Activated CD4-positive, alpha-beta T cell treated with anti-CD3 and anti-CD28 coated beads, Interleukin-2, Interleukin-4, amounts not matched to agents 100 ng/mL and 50 ng/mL, durations not matched to agents 16 hours and 8 hours (primary cell): ENCODE measurements around the gene TMED8.
"Not testable (repeated sequence)": the region's sequence is repeated elsewhere in the genome, so short reads cannot be mapped to it uniquely, and the experiment has no call there.

ENCODE experiments used
- DNase-seq: peaks from one replicate; pipeline ENCODE4 v3.0.0-alpha.2; 2020; ENCODE audit warnings: low spot score

Gene TMED8

DNA sequence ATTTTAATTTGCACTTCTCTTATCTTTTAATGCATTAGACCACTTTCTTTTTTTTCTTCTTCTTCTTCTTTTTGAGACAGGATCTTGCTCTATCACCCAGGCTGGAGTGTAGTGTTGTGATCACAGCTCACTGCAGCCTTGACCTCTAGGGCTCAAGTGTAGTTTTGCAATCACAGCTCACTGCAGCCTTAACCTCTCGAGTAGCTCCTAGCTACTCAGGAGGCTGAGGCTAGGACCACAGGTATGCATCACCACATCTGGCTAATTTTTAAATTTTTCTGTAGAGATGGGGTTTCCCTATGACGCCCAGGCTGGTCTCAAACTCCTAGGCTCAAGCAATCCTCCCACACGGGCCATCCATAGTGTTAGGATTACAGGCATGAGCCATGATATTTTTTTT lies 12.7 kb downstream of the TMED8 start:
- DNase-seq, result no peak

DNA sequence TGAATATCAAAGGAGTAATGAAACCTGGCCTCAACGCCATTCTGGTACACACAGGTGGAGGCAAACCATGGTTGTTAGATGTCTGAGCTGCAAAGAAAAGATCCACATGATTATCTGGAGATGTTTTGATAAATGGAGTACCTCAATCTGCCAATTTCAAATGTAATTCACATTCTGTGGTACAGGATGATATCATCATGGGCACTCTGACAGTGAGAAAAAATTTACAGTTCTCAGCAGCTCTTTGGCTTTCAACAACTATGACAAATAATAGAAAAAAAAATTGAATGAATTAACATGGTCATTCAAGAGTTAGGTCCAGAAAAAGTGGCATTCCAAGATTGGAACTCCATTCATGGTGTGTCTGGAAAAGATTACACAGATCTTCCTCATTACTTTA lies 17.3 kb downstream of the TMED8 start:
- DNase-seq, result no peak

DNA sequence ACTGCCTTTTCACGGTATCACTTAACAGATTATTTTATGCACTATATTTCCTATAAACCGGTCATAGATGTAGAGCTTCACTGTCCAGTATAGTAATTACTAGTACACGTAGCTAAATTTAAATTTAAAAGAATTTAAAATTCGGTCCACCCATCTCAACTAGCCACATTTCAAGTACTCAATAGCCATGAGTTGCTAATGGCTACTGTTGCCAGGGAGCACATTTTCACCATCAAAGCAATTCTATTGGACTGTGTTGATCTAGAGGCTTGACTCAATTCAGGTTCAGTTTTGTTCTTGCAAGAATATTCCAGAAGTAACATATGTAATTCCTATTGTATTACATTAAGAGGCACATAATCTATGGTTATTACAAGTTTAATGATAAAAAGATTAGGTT lies 20.0 kb downstream of the TMED8 start:
- no peak for DNase-seq

DNA sequence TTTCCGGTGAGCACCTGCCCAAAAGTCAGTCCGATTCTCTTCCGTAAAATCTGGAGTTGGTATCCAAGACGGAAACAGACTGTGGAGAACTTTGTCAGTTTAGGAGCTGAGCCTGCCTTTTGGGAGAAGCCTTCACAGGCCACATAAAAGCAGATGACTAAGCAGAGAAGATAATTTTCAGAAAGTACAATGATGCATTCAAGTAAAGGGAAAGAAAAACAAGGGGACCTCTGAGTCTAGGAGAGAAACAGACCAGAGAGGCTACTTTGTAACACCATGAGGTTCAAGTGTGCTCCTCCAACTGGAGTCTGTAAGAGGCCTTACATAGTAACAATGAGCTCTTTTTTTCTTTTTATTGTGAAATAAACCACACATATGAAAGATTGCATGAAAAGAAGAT lies 21.1 kb downstream of the TMED8 start:
- DNase-seq, result no peak

DNA sequence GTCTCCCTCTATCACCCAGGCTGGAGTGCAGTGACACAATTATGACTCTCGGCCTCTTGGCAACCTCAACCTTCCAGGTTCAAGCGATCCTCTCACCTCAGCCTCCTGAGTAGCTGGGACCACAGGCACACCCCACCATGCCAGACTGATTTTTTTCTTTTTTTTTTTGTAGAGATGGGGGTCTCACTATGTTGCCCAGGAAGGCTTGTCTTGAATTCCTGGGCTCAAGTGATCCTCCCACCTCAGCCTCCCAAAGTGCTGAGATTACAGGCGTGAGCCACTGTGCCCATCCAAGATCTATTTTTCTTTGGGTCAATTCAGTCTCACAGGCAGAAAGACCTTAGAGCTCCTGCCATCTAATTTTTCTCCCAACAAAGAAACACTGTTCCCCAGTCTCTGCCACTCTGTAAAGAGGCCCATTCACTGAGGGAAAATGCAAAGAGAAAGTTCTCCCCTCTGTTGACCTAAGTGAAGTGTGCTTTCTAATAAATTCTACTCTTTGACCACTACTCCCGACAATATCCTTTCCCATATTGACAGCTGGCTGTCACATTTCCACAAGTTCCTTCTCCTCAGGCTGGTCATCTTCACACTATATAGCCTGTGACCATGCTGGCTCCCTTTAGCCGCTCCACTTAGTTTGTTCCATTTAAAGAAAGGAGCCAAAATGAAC lies 23.3 kb downstream of the TMED8 start:
- no peak for DNase-seq

DNA sequence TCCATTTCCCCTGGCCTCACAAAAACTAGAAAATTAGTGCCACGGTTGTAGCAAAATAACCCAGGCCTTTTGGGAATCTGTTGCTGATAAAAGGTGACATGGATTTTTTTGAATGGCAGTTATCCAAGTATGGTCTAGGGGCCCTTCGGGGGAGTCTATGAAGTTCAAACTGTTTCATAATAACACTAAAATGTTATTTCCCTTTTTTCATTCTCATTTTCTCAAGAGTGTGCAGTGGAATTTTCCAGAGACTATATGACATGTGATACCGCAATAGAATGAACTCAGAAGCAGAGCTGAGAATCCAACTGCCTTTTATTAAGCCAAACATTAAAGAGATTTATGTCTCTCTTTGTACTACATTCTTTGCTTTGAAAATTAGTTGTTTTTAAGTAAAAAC lies 29.1 kb downstream of the TMED8 start:
- DNase-seq, result no peak

DNA sequence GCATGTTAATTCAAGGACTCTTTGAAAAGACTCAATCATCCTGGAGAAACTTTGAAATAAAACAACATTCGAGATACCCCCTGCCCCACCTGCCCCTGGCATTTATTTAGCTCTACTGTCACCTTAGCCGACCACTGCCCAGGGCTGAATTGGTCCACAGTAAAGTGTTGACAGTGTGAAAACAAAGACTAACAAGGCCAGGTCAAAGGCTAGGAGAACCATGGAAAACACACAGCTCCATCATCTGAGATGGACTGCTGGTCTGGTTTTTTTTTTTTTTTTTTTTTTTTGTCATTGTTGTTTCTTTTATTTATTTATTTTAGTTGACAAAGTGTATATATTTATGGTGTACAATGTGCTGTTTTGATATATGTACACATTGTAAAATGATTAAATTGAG lies 30.4 kb downstream of the TMED8 start:
- no peak for DNase-seq

DNA sequence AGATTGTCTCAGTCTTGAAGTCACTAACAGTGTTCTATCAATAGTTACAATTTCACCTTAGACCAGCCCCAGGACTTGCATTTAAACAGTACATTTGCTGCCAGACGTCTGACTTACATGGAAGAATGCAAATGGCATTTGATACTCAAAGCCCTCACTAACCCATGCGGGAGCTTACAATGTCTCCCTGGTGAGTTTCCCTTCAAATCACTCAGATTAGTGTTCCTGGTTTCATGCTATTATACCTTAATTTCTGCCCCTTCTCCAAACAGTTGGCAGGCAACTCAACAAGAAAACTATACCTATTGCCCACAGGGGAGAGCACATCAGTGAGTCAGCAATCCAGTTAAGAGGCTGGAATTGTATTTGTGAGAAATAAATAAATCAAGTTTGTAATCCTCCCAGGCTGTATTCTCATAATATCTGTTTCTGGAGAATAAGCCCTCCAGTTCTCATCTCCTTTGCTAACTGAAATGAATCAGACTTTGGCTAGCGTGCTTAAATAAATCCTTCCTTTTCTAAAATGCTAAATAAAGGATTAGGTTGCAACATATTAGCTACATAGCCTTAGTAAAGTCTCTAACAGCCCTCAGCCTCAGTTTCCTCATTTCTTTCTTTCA lies 32.4 kb downstream of the TMED8 start:
- DNase-seq, result no peak

DNA sequence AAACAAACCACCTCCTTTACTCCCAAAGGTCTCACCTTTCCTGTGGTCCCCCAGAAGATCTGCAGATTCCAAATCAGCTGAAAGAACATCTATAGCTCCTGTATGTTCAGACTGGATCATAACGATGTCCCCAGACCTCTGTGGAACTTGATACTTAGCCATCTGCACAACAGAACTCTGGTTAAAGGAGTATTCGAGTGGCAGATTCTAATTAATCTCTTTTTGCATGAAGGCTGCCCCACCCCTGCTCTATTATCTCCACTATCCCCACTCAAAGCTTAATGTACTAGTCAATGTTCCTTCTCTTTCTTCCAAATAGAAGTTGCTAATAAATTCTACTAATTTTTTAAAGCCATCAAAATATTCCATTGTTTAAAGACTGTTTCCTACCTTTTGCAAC lies 33.2 kb downstream of the TMED8 start:
- DNase-seq, result no peak

DNA sequence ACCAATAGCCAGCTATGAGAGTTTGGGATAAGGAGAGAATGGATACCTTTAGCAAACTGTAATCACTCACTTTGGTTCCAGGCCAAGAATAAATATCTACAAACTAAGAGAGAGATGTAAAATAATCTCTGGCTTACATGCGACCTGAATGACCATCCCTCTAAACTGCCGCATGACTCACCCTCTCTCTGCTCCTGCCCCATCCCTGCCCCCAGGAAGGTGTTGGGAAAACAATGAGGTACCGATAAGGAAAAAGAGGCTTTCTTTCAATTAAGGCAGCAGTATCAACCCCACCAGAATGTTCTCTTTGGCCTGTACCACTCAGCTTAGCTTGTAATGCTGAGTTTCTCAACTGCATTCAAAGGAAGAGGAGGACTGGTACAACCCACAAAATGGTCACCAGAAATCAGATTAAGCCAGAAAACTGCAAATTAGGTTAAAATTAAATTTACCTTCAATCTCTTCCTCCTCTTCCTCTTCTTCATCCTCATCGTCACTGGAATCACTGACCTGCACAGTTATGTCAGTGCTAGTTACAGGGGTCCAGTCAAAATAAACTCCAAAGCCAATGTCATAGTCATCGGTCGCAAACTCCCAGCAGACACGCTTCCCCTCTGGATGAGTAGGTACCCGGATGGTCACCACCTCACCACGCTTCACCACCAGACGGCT lies 34.0 kb downstream of the TMED8 start:
- DNase-seq, result no peak

DNA sequence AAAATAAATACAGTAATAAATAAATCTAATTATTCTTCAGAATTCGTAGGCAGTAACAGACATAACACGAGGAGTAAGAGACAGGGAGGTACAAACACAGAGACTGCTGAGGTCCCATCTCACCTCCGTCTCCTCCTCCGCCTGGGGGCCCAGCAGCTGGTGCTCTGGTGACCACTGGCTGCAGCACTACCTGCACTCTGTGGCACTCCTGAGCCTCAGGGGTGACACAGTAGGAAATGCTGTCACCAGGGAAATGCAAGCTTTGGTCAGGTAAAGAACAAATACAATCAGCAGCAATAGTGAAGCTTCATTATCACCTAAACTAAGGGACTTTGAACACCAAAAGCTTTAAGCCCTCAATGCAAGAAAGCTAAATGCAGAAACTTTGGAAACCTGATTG lies 36.5 kb downstream of the TMED8 start:
- no peak for DNase-seq

DNA sequence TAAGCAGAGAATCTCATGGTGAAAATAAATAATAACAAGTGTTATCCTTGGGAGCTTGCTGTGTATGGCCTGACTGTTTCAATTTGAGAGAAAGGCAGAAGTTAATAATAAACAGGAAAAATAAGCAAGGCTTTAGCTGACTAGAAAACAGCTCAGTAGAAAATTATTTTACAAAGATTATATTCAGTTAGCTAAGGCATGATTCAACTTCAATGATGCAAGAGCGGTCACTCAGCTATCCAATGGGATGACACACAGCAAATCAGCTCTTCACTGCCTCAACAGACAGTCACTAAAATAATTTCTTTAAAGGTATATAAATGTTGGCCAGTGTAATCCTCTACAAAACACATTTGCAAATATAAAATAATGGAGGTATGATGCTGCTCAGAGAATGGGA lies 37.5 kb downstream of the TMED8 start:
- no peak for DNase-seq

DNA sequence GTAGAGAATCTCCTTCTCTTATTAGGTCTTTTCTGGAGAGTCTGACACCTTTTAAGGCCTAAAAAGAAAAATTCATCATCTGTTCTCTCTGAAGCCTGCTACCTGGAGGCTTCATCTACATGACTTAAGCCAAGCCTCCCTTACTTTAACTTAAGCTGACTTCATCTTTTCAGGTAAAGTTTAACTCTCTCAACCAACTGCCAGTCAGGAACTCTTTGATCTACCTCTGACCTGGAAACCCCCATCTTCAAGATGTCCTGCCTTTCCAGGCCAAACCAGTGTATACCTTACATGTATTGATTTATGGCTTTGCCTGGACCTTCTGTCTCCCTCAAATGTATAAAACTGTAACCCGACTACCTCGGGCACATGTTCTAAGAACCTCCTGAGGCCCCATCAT lies 38.6 kb downstream of the TMED8 start:
- no peak for DNase-seq

DNA sequence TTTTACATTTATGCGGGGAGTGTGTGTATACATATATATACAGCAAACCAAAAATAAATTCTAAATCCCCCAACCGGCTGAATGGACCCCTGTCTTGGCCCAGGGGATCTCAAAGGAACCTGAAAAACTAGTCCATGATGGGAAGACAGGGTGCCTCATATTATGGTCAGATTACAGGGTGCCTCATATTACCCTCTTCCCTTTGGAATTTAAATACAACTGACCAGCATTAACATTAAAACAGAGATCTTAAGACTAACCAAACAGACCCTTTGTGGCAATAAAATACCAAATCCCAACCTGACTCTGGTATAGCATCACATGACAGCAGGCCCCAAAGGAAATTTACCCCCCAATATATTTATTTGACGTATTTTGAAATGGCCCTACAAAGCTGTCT lies 39.0 kb downstream of the TMED8 start:
- no peak for DNase-seq

DNA sequence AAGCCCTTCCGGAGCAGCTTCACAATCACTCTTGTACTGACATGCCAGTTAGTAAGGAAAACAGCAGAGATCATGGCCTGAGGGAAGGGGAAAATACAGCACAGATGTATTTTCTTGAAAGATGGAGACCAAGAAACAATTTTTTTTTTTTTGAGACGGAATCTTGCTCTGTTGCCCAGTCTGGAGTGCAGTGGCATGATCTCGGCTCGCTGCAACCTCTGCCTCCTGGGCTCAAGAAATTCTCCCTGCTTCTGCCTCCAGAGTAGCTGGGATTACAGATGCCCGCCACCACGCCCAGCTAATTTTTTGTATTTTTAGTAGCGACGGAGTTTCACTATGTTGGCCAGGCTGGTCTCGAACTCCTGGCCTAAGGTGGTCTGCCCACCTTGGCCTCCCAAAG lies 39.6 kb downstream of the TMED8 start:
- DNase-seq, result not testable (repeated sequence)

DNA sequence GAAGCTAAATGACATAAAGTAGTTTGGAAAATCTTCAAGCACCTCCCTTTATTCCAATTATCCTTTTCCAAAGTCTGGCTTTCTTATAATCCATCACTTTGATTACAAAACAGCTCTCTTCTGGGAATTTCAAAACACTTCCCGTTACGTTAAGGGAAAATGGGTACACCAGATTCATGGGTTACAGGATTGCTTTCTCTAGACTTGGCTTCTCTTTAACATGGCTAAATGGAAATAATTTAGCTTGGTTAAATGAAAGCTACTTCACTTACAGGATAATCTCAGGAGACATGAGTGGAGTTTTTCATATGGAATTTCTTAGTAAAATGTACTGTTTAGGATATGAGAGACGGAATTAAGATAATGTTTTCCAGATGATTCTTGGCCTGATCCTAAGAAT lies 41.3 kb downstream of the TMED8 start:
- no peak for DNase-seq

DNA sequence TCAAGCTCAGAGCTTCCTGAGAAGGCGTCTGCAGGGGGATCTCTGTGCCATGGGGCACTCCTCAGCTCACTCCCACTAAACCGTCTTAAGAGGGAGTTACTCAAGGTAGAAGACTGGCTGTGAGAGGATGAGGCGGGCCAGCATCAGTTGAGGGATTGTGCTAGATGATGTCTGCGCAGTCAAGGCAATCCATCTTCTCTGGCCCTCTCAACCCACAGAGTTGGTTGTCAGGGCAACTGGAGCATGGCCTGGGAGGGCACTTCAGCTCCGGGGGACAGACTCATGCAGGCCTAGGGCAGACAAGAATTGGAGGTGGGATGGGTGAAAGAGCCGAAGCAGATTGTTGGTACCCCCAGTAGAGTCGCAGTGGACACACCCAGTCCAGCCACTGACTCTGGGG lies 47.0 kb downstream of the TMED8 start:
- no peak for DNase-seq

DNA sequence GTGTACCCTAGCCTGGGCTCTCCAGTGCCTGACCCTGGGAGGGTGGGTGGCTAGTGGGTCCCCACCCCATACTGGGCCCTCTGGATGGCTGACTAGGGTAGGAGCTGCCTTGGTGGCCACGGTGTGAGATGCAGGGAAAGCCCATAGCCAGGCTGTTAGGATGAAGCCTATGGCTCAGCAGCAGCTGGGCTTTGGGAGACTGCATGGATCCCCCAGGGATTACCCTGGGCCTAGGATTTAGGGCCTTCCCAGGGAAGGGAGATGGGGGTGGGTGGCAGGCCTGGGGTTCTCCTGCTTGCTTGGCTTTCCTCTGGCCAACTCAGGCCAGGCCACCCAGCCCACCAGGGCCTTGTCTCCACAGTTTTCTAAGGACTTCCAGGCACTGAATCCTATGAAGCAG lies 49.8 kb downstream of the TMED8 start:
- DNase-seq, result no peak

DNA sequence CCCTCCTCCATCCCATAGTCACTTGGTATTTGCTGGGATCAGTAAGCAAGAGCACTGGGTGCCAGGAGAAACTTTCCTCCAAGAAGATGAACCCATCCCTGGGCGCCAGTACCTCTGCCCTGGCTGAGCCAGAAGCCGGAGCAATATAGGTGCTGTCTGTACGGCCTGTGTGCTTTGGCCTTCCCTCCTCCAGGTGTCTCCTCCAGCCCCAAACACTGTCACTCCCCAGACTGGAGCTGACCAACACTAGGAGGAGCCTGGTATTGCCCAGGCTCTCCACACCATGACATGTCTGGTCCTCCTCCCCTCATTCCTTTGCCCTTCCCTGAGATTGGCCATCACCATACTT lies 51.2 kb downstream of the TMED8 start:
- DNase-seq, result no peak

DNA sequence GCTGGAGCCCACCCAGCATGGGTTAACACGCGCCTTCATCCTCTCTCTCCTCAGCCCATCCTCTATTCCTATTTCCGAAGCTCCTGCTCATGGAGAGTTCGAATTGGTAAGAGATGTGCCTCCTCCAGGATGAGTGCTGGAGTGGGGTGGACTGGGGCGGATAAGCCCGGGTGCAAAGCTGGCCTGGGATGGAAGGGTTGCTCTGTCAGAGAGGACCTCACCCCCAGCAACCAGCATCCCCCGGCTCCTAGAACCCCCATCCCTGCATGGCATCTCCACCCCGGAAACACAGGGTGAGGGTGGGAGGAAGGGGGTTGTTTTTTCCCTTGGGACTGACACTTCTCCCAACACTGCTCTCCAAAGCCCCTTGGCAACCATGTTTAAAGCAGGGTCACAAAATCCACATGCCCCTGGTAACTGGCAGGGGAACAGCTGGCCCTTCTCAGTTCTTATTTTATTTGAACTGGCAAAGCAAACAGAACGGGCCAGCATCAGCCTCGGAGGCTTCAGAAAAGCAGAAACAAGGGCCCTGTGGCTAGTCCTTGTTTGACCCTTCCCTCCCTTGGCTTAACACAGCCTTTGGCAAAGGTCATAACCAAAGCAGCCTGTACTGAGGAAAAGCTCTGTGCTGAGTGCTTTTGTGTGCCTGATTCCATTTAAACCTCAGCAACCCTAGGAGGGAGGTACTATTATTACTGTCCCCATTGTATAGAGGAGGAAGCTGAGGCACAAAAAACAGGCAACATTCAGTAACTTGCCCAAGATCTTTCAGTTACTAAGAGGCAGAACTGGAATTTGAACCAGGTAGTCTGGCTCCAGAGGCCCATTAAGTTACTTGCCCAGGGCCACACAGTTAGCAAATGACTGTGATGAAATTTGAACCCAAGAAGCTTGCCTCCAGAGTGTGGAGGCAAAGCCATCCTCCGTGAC lies 51.8 kb downstream of the TMED8 start:
- DNase-seq, result no peak

DNA sequence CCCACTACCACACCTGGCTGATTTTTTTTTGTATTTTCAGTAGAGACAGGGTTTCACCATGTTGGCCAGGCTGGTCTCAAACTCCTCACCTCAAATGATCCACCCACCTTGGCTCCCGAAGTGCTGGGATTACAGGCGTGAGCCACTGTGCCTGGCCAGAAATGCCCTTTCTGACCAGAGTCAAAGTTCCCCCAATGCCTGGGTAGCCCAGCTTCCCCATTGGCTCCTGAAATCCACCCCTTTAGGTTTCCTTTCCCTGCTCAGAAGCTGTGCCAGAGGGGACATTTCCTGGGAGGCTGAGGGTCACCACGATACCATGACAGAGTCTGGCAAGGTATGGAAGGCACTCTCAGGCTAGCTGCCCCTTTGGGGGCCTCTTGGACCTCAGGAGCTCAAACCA lies 52.6 kb downstream of the TMED8 start:
- DNase-seq, result no peak

DNA sequence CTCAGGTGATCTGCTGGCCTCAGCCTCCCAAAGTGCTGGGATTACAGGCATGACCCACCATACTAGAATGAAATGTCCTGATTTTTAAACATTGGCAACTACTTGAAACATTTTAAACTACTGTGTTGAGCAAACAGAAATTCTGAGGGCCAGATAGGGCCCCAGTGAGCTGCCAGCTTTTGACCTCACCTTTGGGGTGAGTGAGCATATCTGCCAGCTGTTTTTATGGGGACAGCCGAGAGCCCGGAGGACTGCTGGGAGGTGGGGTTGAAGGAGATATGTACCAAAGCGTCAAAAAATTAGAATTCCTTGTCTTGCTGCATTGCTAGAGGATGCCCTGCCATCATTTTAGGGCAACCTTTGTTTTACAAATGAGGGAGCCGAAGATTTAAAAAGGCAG lies 53.3 kb downstream of the TMED8 start:
- DNase-seq, result no peak

DNA sequence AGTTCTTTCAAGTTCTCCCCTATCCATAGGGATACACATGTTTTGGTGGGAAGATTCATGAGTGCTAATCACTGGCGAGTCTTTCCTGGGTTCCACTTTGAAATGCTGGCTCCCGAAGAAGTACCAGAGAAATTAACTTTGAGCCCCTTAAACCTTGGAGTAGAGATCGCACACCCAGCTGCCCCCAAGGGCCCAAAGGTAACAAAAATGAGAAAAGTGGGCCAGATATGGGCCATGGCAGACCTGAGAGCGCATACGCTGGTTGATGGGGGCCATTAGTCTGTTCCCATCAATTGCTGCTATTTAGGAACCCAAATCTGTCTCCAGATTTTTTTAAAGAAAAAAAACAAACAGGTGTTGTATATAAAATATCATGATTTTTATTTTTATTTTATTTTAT lies 53.9 kb downstream of the TMED8 start:
- no peak for DNase-seq
